ENCODE measurements around the gene GPA33.
A peak's percentile ranks its signal among the peaks of the same experiment; 100 is the strongest.

Gene GPA33

GRCh38 chr1:167090314-167090942 is at the start of gene GPA33:
Gene GPA33, minus strand, starts transcription at chr1:167090377. Its CDS starts 90 bp downstream, at chr1:167090287.
- DNase-seq, result no peak

- DNase-seq, result no peak
Measured at GRCh38 chr1:167138703-167139102, 48.5 kb upstream of the GPA33 start.

GRCh38 chr1:167137793-167138510 is 47.8 kb upstream of the GPA33 start:
- DNase-seq, result no peak

- DNase-seq, result no peak
Measured at GRCh38 chr1:167137332-167137781, 47.2 kb upstream of the GPA33 start.

GRCh38 chr1:167136806-167137205 is 46.6 kb upstream of the GPA33 start:
- DNase-seq, result no peak

- no peak for DNase-seq
Measured at GRCh38 chr1:167136191-167136614, 46.0 kb upstream of the GPA33 start.

- DNase-seq, result no peak
Measured at GRCh38 chr1:167135281-167135840, 45.2 kb upstream of the GPA33 start.

- DNase-seq, result no peak
Measured at GRCh38 chr1:167132301-167133010, 42.3 kb upstream of the GPA33 start.

- DNase-seq, result no peak
Measured at GRCh38 chr1:167130829-167131510, 40.8 kb upstream of the GPA33 start.

- DNase-seq, result no peak
Measured at GRCh38 chr1:167128261-167129227, 38.4 kb upstream of the GPA33 start.

- DNase-seq, result no peak
Measured at GRCh38 chr1:167127661-167128060, 37.5 kb upstream of the GPA33 start.

GRCh38 chr1:167127236-167127635 is 37.1 kb upstream of the GPA33 start:
- no peak for DNase-seq

- DNase-seq, result no peak
Measured at GRCh38 chr1:167126811-167127210, 36.6 kb upstream of the GPA33 start.

GRCh38 chr1:167126317-167126716 is 36.1 kb upstream of the GPA33 start:
- DNase-seq, result no peak

GRCh38 chr1:167122568-167122967 is 32.4 kb upstream of the GPA33 start:
- DNase-seq, result no peak

- DNase-seq, result no peak
Measured at GRCh38 chr1:167122121-167122480, 31.9 kb upstream of the GPA33 start.

GRCh38 chr1:167121375-167122120 is 31.4 kb upstream of the GPA33 start:
- DNase-seq, result peak; percentile 62

- DNase-seq, result no peak
Measured at GRCh38 chr1:167120899-167121298, 30.7 kb upstream of the GPA33 start.

- DNase-seq, result no peak
Measured at GRCh38 chr1:167119696-167120095, 29.5 kb upstream of the GPA33 start.

GRCh38 chr1:167118188-167118587 is 28.0 kb upstream of the GPA33 start:
- DNase-seq, result no peak

GRCh38 chr1:167117225-167117624 is 27.0 kb upstream of the GPA33 start:
- no peak for DNase-seq

Data from kidney glomerular epithelial cell (primary cell).